IPS DF 19.7 (cell line): ENCODE measurements around the gene SLC2A6.
"Not testable (repeated sequence)": the region's sequence is repeated elsewhere in the genome, so short reads cannot be mapped to it uniquely, and the experiment has no call there.

Source experiments
- DNase-seq: peaks from one replicate; pipeline ENCODE4 v3.0.0-alpha.2; 2013; ENCODE audit warnings: low read depth, low spot score

Gene SLC2A6

DNA sequence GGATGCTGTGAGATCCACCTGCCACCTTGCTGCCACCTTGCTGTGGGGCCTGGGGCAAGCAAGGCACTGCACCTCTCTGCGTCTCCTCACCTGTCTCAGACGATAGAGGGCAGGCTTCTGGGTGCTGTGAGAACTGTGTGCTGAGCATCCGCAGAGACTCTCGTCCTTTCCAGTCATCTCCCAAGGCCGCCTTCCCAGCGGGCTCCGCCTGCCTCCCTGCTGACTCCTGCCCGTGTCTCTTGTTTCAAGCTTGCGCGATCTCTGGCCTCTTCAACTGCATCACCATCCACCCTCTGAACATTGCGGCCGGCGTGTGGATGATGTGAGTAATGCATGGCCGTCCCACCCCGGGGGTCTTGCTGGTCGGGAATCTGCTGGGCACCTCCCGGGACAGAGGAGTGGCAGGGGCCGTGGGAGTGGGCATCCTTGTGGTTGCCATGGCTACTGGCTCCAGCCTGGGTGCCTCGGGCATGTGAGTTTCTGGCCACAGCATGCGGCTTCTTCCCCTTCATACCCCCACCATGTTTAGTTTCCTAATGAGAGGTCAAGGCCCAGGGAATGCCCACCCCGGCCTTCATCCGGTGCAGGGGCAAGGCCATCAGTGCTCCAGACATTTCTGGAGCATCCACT, 15.6 kb downstream of the SLC2A6 start:
- DNase-seq = no peak

DNA sequence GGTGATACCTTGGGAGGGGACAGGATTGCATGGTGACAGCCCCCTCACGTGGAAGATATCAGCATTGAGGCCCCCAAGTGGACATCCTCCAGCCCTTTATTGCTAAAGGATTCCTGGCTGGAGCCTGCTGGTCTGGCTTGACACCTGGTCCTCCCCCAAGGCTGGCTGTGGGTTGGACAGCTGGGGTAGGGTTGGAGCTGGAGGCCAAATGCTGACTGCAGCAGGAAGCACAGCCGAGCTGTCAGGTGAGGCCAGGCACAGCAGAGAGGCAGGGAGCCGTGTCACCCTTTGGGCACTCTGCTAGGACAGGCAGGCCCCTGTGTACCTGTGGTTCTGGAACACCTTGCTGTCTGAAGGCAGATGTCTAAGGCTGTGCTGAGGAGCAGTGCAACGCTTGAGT, 16.9 kb downstream of the SLC2A6 start:
- no peak for DNase-seq

DNA sequence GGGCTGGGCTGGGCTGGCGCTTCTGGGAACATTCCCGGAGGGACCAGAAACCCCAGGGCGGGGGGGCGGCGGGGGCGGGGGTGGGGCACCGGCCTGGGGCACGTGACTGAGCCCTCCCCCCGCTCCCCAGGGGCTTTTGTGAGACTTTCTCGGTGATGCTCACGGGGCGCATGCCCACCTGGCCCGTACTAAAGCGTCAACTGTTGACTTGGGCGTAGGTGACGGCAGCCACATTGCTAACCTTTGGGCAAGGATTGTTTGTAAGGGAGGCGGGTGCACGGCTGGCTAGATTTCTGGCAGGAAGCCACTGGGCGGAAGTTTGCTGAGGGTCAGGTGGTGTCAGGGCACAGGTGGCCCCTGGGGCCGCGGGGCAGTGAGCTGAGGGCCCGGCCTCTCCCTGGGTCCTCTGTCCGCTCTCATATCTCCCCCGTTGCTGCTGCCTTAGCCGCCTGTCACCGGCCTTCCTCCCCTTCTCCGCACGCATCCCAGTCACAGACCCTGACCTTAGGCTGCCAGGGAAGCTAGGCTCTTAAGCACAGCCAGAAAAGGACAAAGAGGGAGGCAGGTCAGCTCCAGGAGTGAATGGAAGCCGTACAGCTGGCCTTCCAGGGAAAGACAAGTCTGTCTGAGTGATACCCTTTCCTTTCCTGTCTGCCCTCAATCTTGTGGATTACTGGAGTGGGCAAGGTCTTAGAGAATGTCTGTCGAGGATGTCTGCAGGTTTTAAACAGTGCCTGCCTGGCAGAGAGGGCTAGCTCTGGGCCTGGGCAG, 18.3 kb downstream of the SLC2A6 start:
- DNase-seq = no peak

DNA sequence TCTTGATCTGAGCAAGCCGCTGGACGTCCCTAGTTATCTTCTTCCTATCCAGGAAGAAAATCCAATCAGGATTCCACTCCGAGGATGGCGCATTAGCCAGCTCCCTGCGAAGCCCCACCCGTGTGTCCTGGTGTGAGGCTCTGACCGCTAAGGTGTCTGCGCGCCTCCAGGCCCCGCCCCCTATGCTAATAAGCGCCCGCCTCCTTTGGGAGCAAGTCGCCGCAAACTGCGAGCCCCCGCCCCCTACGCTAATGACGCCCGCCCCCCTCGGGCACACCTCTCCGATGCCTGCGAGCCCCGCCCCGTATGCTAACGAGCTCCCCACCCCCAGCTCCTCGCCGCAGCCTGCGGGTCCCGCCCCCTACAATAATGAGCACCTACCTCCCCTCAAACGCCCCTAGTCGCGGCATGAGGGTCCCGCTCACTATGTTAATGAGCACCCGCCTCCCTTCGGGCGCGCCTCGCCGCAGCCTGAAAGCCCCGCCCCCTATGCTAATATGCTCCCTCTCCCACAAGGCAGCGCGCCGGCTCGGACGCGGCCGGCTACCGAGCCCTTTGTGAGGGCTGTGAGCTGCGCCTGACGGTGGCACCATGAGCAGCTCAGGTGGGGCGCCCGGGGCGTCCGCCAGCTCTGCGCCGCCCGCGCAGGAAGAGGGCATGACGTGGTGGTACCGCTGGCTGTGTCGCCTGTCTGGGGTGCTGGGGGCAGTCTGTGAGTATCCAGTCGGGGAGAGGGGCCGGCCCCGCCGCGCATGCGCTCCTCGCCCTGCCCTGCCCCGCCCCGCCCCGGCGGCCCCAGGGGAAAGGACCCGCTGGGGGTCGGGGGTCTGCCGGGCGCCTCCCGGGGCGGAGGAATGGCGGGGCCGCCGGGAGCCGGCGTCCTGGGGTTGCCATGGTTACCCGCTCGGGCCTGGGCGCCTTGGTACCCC, 19.2 kb downstream of the SLC2A6 start, which contains the start of gene CACFD1:
CACFD1 (plus strand) TSS at position 503 of the 929 bp plus-strand sequence; CDS start at position 592, 89 bp downstream.
- DNase-seq = peak; percentile 81

DNA sequence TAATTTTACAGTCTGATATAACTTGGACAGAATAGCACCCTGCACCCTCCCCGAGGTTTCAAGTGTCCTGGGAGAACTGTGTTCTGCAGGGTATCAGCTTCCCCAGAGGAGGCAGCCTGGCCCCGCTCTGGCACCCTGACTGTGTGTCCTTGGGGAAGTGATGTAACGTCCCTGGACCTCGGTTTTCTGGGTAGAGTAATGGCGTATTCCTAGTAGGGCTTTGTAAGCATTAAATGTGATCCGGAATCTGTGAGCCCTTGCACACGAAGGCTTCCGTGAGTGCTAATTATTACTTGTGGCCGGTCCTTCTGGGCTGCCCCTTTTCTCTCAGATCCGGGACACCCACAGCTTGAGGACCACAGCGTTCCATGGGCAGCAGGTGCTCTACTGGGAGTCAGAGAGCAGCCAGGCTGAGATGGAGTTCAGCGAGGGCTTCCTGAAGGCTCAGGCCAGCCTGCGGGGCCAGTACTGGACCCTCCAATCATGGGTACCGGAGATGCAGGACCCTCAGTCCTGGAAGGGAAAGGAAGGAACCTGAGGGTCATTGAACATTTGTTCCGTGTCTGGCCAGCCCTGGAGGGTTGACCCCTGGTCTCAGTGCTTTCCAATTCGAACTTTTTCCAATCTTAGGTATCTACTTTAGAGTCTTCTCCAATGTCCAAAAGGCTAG, 20.1 kb downstream of the SLC2A6 start:
- DNase-seq = no peak

DNA sequence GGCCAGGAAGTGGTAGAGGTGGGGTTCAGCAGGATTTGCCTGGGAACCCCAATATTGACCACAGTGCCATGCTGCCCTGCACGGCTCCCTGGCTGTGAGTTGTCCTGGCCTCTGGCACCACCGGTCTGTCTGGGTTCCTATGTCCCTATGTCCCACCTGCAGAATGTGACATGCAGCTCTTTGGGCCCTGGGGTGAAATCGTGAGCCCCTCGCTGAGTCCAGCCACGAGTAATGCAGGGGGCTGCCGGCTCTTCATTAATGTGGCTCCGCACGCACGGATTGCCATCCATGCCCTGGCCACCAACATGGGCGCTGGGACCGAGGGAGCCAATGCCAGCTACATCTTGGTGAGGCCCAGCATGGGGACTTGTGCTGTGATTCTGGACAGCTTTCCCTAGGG, 21.2 kb downstream of the SLC2A6 start:
- no peak for DNase-seq

DNA sequence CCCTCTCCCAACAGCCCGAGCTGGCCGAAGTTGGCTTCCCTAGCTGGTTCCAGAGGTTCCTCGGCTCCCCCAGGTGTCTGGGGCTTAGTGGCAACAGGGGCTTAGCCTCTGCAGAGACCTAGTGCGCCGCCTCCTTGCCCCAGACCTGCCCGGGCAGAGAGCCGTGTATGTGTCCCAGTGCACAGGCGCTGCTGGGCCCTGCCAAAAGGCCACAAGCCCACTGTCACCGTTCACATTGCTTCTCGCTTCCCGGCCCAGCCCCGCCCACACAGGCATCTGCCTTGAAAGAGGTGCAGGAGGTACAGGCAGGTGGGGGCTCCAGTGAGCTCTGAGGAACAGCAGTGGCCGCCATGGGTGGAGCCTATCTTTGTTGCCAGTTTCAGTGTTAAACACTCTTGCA, 21.7 kb downstream of the SLC2A6 start:
- no peak for DNase-seq

DNA sequence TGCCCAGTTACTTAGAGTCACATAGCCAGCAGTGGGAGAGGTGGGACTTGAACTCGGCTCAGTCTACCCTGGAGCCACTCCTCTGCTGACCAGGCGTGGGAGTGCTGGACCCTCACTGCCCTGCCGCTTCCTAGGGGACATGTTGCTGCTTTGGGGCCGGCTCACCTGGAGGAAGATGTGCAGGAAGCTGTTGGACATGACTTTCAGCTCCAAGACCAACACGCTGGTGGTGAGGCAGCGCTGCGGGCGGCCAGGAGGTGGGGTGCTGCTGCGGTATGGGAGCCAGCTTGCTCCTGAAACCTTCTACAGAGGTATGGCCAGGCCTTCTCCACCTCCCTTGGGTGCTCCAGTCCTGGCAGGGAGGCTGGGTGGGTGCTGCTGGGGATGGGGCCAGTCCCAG, 22.5 kb downstream of the SLC2A6 start:
- no peak for DNase-seq

DNA sequence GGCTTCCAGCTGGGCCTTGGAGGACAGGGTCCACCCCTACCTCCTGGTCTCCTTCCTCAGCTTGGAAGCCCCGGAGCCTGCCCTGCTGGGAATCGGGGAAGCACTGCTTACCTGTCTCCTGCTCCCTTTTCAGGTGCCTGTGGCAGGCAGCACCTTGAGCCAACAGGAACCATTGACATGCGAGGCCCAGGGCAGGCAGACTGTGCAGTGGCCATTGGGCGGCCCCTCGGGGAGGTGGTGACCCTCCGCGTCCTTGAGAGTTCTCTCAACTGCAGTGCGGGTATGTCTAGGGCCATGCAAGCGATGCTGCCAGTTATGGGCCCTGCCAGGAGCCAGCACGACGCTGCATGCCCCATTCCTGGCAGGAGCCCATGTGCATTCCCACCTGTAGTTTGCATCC, 23.0 kb downstream of the SLC2A6 start:
- DNase-seq = no peak

DNA sequence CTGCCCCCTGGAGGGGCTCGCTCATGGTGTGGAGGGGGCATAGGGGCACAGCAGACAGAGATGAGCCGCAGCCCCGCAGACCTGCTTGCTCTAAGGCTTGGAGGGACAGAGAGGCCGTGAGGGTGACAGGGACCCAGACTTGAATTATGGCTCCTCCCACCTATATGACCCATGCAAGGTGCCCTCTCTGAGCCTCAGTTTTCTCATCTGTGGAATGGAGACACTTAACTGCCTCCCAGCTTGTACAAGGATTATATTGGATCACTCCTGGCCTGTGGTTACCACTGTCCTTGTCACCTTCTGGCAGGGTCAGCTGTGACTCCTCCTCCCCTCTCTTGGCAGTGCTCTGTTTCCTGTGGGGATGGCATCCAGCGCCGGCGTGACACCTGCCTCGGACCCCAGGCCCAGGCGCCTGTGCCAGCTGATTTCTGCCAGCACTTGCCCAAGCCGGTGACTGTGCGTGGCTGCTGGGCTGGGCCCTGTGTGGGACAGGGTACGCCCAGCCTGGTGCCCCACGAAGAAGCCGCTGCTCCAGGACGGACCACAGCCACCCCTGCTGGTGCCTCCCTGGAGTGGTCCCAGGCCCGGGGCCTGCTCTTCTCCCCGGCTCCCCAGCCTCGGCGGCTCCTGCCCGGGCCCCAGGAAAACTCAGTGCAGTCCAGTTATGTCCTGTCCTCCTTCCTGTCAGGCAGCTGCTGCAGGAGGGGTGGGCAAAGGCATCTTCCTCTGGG, 23.8 kb downstream of the SLC2A6 start:
- DNase-seq = no peak

DNA sequence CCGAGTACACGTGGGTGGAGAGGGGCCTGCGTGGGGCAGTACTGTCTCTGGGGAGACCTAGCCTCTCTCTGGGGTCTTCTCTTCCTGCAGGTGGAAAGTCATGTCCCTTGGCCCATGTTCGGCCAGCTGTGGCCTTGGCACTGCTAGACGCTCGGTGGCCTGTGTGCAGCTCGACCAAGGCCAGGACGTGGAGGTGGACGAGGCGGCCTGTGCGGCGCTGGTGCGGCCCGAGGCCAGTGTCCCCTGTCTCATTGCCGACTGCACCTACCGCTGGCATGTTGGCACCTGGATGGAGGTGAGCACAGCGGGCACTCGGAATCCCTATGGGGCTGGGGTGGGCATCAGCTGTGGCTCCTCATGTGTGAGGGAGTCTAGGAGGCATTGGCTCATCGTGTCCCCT, 24.6 kb downstream of the SLC2A6 start:
- no peak for DNase-seq

DNA sequence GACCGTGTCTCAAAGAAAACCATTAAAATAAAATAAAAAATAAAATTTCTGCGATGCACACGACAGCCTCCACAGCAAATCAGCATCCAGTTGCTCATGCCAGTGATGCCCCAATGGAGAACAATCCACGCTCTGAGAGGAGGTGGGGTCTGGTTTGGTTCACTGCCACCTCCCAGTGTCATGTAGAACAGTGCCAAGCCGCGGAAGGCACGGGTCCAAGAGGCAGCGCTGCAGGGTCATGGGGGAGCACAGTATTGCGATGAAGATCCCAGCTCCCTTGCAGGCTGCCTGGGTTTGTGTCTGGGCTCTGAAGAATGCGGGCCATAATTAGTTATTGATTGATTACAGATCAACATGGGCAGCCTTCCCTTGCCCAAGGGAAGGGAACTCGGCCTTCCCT, 25.2 kb downstream of the SLC2A6 start:
- DNase-seq = no peak

DNA sequence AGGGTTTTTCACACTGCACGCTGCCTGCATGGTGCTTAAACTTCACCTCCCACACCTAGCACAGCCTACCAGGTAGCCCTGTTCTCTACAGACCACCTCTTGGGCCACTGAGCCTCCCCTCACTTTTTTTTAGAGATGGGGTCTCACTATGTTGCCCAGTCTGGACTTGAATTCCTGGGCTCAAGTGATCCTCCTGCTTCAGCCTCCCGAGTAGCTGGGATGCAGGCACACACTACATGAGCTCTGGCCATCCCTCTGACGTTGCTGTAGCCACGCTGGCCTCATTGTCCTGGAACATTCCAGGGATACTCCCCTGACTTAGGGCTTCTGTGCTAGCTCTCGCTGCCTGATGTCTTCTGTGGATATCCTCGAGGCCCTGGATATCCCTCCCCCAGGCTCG, 26.3 kb downstream of the SLC2A6 start:
- DNase-seq = no peak

DNA sequence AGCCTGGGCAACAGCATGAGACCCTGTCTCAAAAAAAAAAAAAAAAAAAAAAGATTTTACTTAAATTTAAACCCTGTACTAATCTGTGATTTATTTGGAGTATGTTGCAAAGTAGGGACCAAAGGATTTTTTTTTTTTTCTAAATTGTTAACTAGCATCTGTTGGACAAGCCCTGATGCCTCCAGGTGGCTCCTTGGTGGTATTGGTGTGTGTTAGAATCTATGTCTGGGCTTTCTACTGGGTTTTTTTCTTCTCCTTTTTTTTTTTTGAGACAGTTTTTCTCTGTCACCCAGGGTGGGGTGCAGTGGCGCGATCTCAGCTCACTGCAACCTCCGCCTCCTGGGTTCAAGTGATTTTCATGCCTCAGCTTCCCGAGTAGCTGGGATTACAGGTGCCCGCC, 27.0 kb downstream of the SLC2A6 start:
- DNase-seq = not testable (repeated sequence)

DNA sequence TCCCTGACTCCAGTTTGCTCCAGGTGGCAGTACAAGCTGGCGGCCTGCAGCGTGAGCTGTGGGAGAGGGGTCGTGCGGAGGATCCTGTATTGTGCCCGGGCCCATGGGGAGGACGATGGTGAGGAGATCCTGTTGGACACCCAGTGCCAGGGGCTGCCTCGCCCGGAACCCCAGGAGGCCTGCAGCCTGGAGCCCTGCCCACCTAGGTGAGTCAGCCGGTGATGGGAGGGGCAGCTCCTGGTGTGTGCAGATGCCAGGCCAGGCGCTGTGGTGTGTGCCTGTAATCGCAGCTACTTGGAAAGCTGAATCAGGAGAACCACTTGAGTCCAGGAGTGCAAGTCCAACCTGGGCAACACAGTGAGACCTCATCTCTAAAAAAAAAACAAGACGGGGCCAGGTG, 29.1 kb downstream of the SLC2A6 start:
- DNase-seq = no peak

DNA sequence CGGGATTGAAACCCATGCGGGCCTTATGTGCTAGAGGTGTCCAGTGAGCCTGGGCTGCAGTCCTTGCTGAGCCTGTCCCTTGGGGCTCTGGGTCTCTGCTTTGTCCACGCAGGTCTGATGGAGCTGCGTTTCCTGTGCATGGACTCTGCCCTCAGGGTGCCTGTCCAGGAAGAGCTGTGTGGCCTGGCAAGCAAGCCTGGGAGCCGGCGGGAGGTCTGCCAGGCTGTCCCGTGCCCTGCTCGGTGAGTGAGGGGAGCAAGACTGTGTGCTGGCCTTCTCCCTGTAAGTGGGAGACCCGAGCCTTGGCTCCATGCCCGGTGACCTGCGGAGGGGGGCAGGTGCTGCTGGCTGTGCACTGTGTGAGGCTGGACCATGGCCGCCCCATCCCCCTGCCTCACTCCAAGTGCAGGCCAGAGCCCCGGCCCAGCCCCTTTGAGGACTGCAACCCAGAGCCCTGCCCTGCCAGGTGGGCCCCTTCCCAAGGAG, 30.4 kb downstream of the SLC2A6 start:
- DNase-seq = no peak

DNA sequence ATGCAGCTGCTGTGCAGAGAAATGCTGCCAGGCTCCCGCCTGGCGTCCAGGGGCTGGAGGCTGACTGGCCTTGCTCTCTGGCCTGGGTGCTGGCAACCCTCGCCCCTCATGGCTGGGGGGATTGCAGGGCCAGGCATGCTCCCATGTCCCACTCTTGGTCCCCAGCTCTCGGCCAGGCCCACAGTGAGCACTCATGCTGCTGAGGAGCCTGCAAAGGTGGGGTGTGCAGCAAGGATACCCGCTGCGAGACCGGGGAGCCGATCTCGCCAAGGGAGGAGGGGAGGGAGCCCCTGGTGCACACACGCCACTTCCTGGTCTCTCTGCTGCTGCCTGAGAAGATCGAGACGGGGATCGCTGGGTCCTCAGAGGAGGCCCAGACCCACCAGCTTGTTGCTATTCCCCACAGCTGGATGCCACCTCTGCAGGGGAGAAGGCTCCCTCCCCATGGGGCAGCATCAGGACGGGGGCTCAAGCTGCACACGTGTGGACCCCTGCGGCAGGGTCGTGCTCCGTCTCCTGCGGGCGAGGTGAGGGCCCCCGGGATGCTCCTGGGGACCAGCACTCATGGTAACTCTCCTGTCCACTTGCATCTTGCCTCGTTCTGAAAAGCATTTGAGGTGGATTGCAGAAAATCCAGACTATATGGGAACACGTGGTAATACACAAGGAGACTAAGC, 33.5 kb downstream of the SLC2A6 start:
- no peak for DNase-seq

DNA sequence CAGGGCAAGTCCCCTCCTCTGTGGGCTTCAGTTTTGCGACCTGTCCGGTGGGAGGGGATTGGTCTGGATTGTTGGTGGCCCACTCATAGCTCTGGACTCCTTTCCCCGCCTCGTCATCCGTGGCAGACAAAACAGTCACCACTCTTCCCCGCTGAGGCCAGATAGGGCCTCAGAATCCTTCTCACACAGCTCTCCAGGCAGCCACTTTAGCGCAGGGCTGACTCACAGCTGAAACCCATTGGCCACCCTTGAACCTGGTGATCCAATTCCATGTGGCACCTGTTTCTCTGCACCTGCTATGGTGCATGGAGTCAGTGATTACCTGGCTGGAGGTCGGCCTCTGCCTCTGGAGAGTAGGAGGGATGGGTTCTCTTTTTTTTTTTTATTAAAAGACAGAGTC, 34.9 kb downstream of the SLC2A6 start:
- DNase-seq = no peak

DNA sequence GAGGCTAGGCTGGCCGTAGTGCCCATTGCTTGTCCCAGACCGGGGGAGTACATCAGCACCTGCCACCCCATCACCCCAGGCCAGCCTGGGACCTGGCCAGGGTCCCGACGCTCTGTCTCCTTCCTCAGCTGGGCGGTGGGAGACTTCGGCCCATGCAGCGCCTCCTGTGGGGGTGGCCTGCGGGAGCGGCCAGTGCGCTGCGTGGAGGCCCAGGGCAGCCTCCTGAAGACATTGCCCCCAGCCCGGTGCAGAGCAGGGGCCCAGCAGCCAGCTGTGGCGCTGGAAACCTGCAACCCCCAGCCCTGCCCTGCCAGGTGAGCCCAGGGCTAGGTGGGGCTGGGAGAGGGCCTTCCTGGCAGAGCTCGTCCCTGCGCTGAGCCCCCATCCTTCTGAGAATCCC, 35.7 kb downstream of the SLC2A6 start:
- no peak for DNase-seq

DNA sequence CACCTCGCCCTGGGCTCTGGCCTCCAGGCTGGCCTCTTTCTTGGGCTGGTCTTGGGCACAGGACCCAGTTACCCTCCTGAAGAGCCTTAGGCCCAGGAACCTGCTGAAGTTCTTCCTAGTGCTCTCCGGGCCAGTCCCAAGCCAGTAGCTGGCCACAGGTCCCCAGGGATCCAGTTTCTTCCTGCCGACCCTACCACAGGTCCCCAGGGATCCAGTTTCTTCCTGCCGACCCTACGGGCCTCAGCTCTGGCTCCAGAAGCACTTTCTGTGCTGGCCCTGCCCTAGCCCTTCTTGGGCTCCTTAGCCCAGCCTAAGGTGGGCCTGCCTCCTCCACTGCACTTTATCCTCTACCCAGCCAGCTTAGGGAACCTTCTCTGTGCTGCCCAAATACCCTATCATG, 37.3 kb downstream of the SLC2A6 start:
- DNase-seq = no peak
